T1000 (cell line): ENCODE results near the gene HAUS5.

Experiments used
- DNase-seq: peaks from one replicate; lab custom pipeline; 2025; ENCODE audit warnings: mixed read lengths; lab: John Stamatoyannopoulos, UW

HAUS5 gene

DNA sequence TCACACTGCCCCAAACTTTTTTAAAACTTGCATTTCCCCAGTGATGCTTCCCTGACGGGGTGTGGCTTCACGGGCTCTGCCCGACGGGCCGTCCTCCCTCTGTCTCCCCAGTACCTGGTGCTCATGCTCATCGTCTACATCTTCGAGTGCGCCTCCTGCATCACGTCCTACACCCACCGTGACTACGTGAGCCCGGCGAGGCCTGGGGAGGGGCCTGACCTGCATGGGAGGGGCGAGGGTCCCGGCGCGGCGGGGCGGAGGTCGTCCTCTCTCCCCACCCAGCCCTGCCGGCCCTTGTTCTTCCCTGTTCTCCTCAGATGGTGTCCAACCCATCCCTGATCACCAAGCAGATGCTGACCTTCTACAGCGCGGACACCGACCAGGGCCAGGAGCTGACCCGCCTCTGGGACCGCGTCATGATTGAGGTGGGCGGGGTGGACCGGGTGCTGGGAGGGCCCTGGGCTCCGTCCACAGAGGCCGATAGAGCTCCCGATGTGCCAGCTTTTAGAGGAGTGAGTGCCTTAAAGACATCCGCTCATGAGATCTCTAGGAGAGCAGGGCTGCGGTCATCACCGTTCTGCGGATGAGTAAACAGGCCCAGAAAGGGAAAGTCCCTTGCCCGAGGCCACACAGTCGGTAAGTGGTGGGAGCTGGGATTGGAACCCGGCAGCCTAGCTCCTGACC is 60.7 kb downstream of the HAUS5 start:
- DNase-seq, result peak; percentile 46
